ENCODE data around the gene ENKD1. TPM values are rescaled to one million over a fixed set of nuclear protein-coding genes. Genes with fewer than 3 reads are reported as not detected.
A peak's percentile ranks its signal among the peaks of the same experiment; 100 is the strongest.
"Not testable (repeated sequence)": the region's sequence is repeated elsewhere in the genome, so short reads cannot be mapped to it uniquely, and the experiment has no call there.

The ENKD1 gene
- total RNA-seq, 1 donor from 2014 or later = 19.4 TPM

- DNase-seq (no peak), ATAC-seq (no peak)
- intact Hi-C loops (cut with DNase I) = no loop called here
- no peaks in the 10 kb centered on the region for H3K36me3 ChIP-seq
- no peak for TF ChIP-seq CTCF (IDR thresholded peaks at IDR 0.05)
- no peaks in the 10 kb centered on the region for H3K27me3 ChIP-seq (ENCODE audit: low read depth)
- no peaks in the 10 kb centered on the region for H3K4me1 ChIP-seq
- no peak overlapping the region for H3K27ac ChIP-seq
- peaks cover 6% of the 10 kb centered on the region for H3K9me3 ChIP-seq
- no peak overlapping the region for H3K4me3 ChIP-seq
These were observed 35.6 kb upstream of the ENKD1 start for GRCh38 chr16:67702130-67702529.

- no peak overlapping the region for H3K4me3 ChIP-seq
- ATAC-seq = no peak
- no peak overlapping the region for H3K27ac ChIP-seq
- H3K4me1 ChIP-seq = no peaks in the 10 kb centered on the region
- no peak for TF ChIP-seq CTCF (IDR thresholded peaks at IDR 0.05)
- intact Hi-C loops (cut with DNase I) = no loop called here
- H3K36me3 ChIP-seq = no peaks in the 10 kb centered on the region
- no peaks in the 10 kb centered on the region for H3K27me3 ChIP-seq (ENCODE audit: low read depth)
- no peak for DNase-seq
- peaks cover 6% of the 10 kb centered on the region for H3K9me3 ChIP-seq
These were observed 34.9 kb upstream of the ENKD1 start for GRCh38 chr16:67701420-67701819.

- ATAC-seq (no peak), DNase-seq (no peak)
- H3K4me3 ChIP-seq = no peak overlapping the region
- no peak for TF ChIP-seq CTCF (IDR thresholded peaks at IDR 0.05)
- H3K36me3 ChIP-seq = no peaks in the 10 kb centered on the region
- no peaks in the 10 kb centered on the region for H3K4me1 ChIP-seq
- peaks cover 6% of the 10 kb centered on the region for H3K9me3 ChIP-seq
- no peak overlapping the region for H3K27ac ChIP-seq
- intact Hi-C loops (cut with DNase I) = no loop called here
- no peaks in the 10 kb centered on the region for H3K27me3 ChIP-seq (ENCODE audit: low read depth)
These were observed 32.7 kb upstream of the ENKD1 start for GRCh38 chr16:67699265-67699664.

DNA sequence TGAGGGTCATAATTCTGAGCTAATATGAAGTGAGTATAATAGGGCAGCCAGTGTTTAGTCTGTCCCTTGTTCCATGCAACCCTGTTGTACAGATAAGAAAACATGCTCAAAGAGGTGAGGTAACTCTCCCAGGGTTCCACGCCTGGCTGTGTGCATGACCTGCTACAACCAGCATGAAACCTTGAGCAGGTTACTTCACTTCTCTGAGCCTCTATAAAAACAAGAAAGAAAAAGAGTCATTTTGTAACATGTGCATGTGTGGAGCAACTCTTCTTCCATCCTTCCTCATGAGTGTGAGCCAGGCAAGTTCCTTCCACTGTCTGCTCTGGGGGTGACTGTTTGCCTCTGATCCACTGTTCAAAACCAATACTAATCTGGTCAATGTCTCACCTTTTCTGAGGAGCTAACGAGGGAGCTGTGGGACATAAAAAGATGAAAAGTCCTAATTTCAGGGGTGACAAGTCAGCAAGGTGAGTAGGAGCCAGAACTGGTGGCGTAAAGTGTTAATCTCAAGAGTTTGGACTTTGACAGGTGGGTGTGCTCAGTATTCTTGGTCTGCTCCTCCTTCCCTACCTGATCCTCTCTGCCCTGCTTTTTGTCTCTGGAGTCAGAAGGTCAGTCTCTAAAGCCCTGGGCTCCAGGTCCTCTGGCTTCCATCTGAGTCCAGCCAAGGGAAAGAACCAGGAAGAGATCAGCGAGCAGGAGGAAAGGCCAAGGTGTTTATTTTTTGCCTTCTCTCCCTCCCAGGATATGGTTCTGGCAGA lies 31.1 kb upstream of the ENKD1 start:
- Histone ChIP-seq H3K27ac (no peak overlapping the region), H3K9me3 (peaks cover 6% of the 10 kb centered on the region), H3K4me1 (no peaks in the 10 kb centered on the region), H3K27me3 (ENCODE audit: low read depth) (no peaks in the 10 kb centered on the region), H3K4me3 (no peak overlapping the region), H3K36me3 (no peaks in the 10 kb centered on the region)
- no peak for DNase-seq
- peak in 1 of 2 donors; percentile 24 for ATAC-seq
- no peak for TF ChIP-seq CTCF (IDR thresholded peaks at IDR 0.05)
- intact Hi-C loops (cut with DNase I) = no loop called here

DNA sequence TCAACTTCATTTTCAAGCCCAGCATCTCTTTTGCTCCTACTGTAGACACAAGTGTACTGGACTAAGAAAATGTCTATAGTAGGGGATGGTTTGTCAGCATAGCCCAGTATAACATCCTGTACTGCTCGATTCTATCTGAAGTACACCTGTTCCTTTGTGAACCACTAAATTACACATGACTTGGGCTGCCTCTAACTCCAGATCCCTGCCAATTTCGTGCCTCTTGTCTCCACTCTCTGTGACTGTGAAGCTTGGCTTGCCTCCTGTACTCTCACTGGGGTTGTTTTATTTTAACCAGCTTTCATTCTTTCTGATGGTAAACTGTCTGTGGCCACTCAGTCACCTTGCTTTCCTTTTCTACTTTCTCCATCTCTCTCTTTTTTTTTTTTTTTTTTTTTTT lies 28.1 kb upstream of the ENKD1 start:
- H3K9me3 ChIP-seq = peaks cover 6% of the 10 kb centered on the region
- no peaks in the 10 kb centered on the region for H3K4me1 ChIP-seq
- H3K27ac ChIP-seq = no peak overlapping the region
- no peak overlapping the region for H3K4me3 ChIP-seq
- ATAC-seq = no peak
- DNase-seq = no peak
- no peaks in the 10 kb centered on the region for H3K27me3 ChIP-seq (ENCODE audit: low read depth)
- intact Hi-C loops (cut with DNase I) = no loop called here
- no peak for TF ChIP-seq CTCF (IDR thresholded peaks at IDR 0.05)
- no peaks in the 10 kb centered on the region for H3K36me3 ChIP-seq

DNA sequence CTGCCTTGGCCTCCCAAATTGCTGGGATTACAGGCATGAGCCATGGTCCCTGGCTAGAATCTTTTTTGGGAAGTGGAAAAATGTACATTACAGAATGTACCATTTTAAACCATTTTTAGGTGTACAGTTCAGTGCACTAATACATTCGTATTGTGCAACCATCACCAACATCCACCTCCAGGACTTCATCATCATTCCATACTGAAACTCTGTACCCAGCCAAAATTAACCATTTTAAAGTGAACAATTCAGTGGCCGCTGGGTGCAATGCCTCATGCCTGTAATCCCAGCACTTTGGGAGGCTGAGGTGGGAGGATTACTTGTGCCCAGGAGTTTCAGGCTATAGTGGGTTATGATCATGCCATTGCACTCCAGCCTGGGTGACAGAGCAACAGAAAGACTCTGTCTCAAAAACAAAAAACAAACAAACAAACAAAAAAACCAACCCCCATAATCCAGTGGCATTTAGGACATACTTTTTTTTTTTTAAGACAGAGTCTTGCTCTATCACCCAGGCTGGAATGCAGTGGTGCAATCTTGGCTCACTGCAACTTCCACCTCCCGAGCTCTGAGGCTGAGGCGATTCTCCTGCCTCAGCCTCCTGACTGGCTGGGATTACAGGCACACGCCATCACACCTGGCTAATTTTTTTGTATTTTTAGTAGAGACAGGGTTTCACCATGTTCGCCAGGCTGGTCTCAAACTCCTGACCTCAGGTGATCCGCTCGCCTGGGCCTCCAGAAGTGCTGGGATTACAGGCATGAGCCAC lies 27.2 kb upstream of the ENKD1 start:
- H3K9me3 ChIP-seq; ATAC-seq; H3K36me3 ChIP-seq; DNase-seq; H3K4me1 ChIP-seq; intact Hi-C loops (cut with DNase I); H3K4me3 ChIP-seq; H3K27ac ChIP-seq; H3K27me3 ChIP-seq (ENCODE audit: low read depth): not testable (repeated sequence)
